Activated CD4-positive, alpha-beta T cell treated with anti-CD3 and anti-CD28 coated beads, Interleukin-2, amount 10 ng/mL, durations not matched to agents 24 days and 14 days (primary cell): ENCODE measurements around the gene SH3BP4. TPM values are rescaled to one million over a fixed set of nuclear protein-coding genes. Genes with fewer than 3 reads are reported as not detected.

Experiments
- DNase-seq: peaks from one replicate; pipeline ENCODE4 v3.0.0; 2022
- H3K27ac Mint-ChIP-seq: one replicate; pipeline ENCODE4 v1.8.0; 2022; ENCODE audit warnings: mild to moderate bottlenecking, mixed read lengths
- H3K27me3 Mint-ChIP-seq: one replicate; pipeline ENCODE4 v1.8.0; 2022; ENCODE audit warnings: mixed read lengths
- H3K36me3 Mint-ChIP-seq: one replicate; pipeline ENCODE4 v1.8.0; 2022; ENCODE audit warnings: low read depth, mild to moderate bottlenecking, mixed read lengths
- H3K4me1 Mint-ChIP-seq: one replicate; pipeline ENCODE4 v1.8.0; 2021; ENCODE audit warnings: mixed read lengths
- H3K4me3 Mint-ChIP-seq: one replicate; pipeline ENCODE4 v1.8.0; 2022; ENCODE audit warnings: mild to moderate bottlenecking, moderate library complexity, mixed read lengths
- H3K9me3 Mint-ChIP-seq: one replicate; pipeline ENCODE4 v1.8.0; 2021; ENCODE audit warnings: mixed read lengths
- intact Hi-C: fragments of 100-400 bp; cut with micrococcal nuclease; formaldehyde crosslinking; loops from one replicate; pipeline ENCODE4 v1.15.1; 2023
- total RNA-seq: library from RNA; stranded (reverse); gene quantifications from 2 replicates; pipeline ENCODE4 v1.2.3, GENCODE V29; 2022

The SH3BP4 gene
- total RNA-seq, 1 donor from 2014 or later: 0.07 TPM

DNA sequence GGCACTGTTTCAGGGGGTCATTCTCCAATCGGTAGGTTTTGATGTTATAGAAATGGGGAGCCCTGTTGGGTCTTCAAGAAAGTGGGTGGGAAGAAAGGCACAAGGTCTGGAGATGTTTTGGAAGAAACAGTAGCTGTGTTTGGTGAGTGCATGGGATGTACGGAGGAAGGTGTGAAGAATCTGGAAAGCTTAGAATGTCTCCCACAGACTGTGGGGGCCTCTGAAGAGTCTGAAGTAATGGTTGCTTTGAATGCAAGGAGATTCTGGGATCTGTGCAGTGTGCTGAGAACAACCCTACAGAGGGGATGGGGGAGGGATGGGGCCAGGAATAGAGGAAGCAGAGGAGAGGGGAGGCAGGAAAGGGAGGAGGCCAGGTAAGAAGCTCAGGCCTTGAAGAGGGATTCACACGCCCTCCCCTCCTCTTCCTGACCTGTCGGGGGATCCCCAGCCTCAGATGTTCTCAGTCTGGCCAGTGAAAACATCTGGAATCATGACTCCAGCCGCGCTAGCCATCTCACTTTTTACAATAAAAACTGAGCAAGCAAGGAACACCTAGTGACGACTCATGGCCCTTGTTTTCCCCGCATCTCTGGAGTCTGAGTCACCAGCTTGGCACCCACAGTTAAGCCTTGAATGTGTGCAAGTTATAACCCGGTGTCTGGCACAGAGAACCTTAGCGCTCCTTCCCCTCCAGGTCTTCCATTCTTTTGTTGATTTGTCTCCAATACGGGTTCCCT lies 74.2 kb downstream of the SH3BP4 start:
- H3K27ac Mint-ChIP-seq: no peak overlapping the region
- DNase-seq: no peak
- H3K27me3 Mint-ChIP-seq: no peaks in the 10 kb centered on the region
- no peaks in the 10 kb centered on the region for H3K36me3 Mint-ChIP-seq
- no peaks in the 10 kb centered on the region for H3K9me3 Mint-ChIP-seq
- H3K4me3 Mint-ChIP-seq: no peak overlapping the region
- intact Hi-C loops: no loop called here
- H3K4me1 Mint-ChIP-seq: no peaks in the 10 kb centered on the region

DNA sequence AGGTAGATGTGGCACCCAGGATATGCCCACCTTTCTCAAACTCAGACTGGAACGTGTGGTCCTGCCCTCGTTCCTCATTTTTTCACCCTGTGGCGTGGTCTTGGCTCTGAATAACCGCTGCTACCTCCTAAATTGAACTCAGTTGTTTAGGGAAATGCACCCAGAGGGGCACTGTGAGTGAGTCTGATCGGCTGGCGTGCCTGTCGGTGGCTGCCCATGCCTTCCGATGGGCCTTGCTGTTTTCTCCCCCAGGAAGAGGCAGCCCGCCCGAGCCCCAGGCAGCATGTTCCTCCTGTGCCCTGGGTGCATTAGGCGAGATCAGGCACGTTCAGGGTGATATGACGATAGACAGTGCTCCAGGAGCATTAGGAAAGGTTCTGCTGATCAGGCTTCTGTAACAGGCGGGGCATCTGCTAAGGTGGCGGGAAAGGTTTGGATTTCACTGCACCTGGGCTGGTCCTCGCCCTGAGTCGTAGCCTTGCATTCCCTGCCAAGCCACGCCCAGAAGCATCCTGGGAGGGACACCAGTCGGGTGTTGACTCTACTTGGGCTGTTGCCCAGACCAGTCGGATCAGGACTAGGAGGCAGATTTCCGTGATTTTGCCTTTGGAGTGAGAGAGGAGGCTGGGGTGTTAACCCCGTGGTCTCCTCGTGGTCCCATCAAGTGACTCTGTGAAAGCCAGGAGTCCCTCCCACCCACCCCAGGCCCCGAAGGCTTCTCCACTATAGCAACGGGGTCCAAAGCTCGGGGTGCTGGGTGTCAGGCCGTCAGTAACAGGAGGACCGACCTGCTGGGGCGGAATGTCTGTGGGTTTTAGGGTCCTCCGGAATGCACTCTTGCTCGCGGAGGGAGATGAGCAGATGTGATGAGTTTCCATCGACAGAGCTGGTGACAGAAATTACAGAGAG lies 75.1 kb downstream of the SH3BP4 start:
- H3K27ac Mint-ChIP-seq: no peak overlapping the region
- no peaks in the 10 kb centered on the region for H3K9me3 Mint-ChIP-seq
- DNase-seq: no peak
- H3K36me3 Mint-ChIP-seq: no peaks in the 10 kb centered on the region
- no peaks in the 10 kb centered on the region for H3K27me3 Mint-ChIP-seq
- intact Hi-C loops: no loop called here
- no peaks in the 10 kb centered on the region for H3K4me1 Mint-ChIP-seq
- H3K4me3 Mint-ChIP-seq: no peak overlapping the region

DNA sequence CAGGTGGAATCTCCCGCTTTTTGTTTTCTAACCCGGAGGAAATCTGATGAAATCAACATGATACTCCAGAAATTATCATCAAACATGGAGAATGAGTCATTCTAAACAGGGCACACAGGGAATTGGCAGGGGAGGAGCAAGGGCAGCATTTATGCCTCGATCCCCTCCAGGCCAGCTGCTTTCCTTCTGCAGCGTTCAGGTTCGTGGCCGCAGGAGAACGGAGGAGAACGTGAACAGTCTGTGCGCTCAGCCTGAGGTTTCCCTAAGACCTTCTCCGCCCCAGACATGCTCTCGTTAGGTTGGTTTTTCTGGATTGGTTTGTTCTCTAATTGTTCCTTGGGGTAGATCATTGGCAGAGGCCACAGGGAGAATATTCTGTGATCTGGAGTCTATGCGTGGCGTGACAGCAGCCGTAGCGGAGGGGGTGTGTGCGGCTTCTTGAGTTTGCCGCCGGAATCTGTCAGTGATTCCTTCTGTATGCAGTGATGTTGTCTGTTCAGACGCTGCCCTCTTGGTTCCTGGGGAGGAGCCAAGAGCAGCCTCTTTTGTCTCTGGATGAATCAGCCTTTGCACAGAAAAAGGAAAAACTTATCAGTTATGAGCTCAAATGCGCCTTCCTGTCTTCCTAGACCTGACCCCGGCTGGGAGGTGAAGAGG lies 75.9 kb downstream of the SH3BP4 start:
- no peaks in the 10 kb centered on the region for H3K4me1 Mint-ChIP-seq
- no peaks in the 10 kb centered on the region for H3K36me3 Mint-ChIP-seq
- H3K9me3 Mint-ChIP-seq: no peaks in the 10 kb centered on the region
- H3K27ac Mint-ChIP-seq: no peak overlapping the region
- intact Hi-C loops: no loop called here
- no peaks in the 10 kb centered on the region for H3K27me3 Mint-ChIP-seq
- DNase-seq: no peak
- H3K4me3 Mint-ChIP-seq: no peak overlapping the region

DNA sequence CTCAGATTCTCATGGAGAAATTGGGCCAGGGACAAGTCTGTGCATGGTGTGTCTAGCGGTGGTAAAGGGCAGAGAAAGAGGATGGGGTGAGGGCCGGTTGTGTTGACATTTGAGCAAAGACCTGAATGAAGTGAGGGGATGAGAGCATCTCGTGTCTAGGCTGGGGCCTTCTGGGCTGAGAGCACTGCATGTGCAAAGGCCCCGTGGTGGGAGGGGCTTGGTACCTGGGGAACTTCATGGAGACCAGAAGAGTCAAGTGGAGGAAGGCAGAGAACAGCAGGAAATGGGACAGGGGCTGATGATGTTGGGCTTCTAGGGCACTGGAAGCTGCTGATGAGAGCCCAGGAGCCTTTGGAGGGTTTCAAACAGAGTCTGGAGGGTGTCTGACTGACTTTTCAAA lies 76.8 kb downstream of the SH3BP4 start:
- Mint-ChIP-seq H3K9me3 (no peaks in the 10 kb centered on the region), H3K36me3 (no peaks in the 10 kb centered on the region), H3K27me3 (no peaks in the 10 kb centered on the region), H3K4me3 (no peak overlapping the region), H3K4me1 (no peaks in the 10 kb centered on the region), H3K27ac (no peak overlapping the region)
- no peak for DNase-seq
- intact Hi-C loops: no loop called here

DNA sequence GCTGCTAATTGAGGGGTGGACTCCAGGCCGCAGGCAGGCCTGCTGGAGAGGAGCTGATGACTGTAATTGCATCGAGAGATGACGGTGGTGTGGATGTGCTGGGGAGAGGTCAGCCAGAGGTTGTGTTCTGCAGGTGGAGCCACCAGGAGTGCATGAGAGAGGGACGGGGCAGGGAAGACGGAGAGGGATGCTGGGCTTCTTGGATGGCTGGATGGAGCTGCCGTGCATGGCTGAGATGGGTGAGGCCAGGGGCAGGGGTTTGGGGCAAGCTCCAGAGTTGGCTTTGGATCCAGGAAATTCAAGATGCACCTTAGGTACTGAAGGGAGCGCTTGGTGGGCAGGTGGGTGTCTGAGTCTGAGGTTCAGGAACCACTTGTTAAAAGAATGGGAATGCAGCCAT lies 77.2 kb downstream of the SH3BP4 start:
- no peaks in the 10 kb centered on the region for H3K27me3 Mint-ChIP-seq
- DNase-seq: no peak
- H3K4me1 Mint-ChIP-seq: no peaks in the 10 kb centered on the region
- intact Hi-C loops: no loop called here
- H3K4me3 Mint-ChIP-seq: no peak overlapping the region
- no peaks in the 10 kb centered on the region for H3K9me3 Mint-ChIP-seq
- no peaks in the 10 kb centered on the region for H3K36me3 Mint-ChIP-seq
- no peak overlapping the region for H3K27ac Mint-ChIP-seq

DNA sequence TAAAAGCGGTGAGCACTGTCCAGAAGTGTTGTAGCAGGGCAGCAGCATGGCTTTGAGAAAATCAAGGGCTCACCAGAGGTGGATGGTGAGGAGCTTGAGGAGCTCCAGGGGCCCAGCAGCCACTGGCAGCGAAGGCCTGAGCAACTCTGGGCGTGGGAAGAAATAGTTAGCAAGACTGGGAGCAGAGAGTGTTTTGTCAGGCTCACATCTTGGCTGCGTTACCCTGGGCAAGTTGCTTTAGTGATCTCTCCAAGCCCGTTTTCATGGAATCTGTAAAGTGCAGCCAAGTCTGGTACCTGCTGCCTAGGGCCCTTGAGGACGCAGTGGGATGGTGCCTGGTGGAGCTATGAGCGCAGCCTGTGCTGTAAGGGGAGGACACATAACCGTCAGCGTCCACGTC lies 78.3 kb downstream of the SH3BP4 start:
- Mint-ChIP-seq H3K4me1 (no peaks in the 10 kb centered on the region), H3K9me3 (no peaks in the 10 kb centered on the region), H3K27ac (no peak overlapping the region), H3K27me3 (no peaks in the 10 kb centered on the region), H3K36me3 (no peaks in the 10 kb centered on the region), H3K4me3 (no peak overlapping the region)
- intact Hi-C loops: no loop called here
- no peak for DNase-seq

DNA sequence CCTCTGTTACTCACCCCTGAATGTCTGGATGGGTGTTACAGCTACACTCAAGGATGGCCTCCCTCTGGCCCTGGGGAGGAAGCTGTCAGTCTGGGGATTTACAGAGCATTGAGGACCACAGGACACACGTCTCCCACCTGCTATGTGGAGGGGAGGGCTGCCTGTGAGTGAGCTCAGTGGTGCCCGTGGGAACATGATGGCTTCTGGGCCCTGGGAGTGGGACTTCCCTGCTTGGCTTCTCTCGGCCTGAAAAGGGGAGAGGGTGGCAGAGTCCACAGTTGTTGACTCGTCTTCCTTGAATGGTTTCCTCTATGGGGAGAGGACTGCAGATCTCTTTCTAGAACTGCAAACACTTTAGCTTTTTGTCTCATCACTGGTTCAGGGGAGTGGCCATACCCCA lies 79.1 kb downstream of the SH3BP4 start:
- intact Hi-C loops: no loop called here
- Mint-ChIP-seq H3K4me3 (no peak overlapping the region), H3K36me3 (no peaks in the 10 kb centered on the region), H3K4me1 (no peaks in the 10 kb centered on the region), H3K27ac (no peak overlapping the region), H3K9me3 (no peaks in the 10 kb centered on the region), H3K27me3 (no peaks in the 10 kb centered on the region)
- DNase-seq: no peak

DNA sequence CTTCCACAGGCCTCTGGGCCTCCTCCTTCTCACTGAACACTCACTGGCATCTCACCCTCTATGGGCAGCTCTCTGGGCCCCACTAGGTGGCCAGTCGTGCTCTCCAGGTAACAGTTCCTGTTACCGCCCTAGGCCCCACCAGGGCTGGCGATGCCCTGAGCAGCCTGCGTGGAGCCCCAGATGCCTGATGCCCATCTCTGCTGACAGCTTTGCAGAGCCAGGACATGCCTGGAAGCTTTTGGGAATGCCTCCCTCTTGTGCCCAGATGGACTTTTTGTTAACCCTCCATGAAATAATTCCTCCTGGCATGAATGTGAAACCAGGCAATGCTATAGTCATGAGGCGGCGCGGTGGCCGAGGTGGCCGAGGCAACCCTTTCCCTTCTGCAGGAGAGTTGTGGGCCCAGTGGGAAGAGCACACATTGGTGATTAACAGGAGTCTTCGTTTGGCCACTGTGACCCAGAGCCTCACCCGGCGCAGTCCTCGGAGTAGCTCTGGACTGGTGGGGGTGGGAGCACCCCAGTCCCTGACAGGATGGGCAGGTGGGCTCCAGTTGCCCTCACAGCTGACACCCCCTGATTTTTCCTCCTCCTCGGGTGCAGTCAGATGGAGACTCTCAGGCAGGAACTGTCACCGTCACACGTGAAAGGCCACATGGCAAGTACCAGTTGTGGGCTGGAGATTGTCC lies 80.0 kb downstream of the SH3BP4 start:
- H3K4me1 Mint-ChIP-seq: no peaks in the 10 kb centered on the region
- no peak for DNase-seq
- no peaks in the 10 kb centered on the region for H3K9me3 Mint-ChIP-seq
- intact Hi-C loops: no loop called here
- H3K4me3 Mint-ChIP-seq: no peak overlapping the region
- H3K36me3 Mint-ChIP-seq: no peaks in the 10 kb centered on the region
- no peaks in the 10 kb centered on the region for H3K27me3 Mint-ChIP-seq
- no peak overlapping the region for H3K27ac Mint-ChIP-seq

DNA sequence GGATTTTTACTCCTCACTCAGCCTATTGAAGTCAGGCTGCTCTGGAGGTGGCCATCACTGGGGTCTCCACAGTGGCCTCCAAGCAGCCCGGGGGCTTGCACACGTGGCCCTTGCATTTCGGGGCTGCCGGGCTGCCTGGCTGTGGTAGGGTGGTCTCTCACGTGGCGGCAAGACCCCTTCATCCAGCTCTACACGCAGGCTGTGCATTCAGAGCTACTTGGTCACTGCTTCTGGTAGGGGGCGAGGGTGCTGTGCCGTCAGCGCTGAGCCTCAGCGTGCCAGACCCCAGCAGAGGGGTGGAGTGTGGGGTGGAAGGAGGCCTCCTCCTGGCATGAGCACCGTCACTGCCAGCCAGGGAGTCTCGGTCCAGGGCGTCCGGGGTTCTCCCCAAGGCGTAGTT lies 80.6 kb downstream of the SH3BP4 start:
- Mint-ChIP-seq H3K27me3 (no peaks in the 10 kb centered on the region), H3K9me3 (no peaks in the 10 kb centered on the region), H3K4me3 (no peak overlapping the region), H3K27ac (no peak overlapping the region), H3K4me1 (no peaks in the 10 kb centered on the region), H3K36me3 (no peaks in the 10 kb centered on the region)
- no peak for DNase-seq
- intact Hi-C loops: no loop called here

DNA sequence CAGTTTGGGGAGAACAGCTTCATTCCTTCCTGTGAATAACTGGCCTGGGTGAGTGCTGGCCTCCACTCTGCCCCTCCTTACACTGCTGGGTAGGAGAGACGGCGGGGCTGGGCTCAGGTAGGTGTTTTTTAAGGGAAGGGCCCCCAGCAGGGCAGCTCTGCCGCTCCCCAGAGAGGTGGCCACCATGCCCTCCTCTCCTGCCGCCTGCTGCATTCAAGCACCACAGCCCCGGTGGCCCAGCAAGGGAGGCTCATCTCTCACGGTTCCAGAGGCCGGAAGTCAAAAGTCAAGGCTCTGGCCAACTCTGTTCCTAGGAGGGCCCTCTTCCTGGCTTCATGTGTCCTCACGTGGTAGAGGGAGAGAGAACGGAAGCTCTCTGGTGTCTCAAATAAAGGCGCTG lies 81.1 kb downstream of the SH3BP4 start:
- DNase-seq: no peak
- Mint-ChIP-seq H3K27ac (no peak overlapping the region), H3K4me3 (no peak overlapping the region), H3K27me3 (no peaks in the 10 kb centered on the region), H3K9me3 (no peaks in the 10 kb centered on the region), H3K36me3 (no peaks in the 10 kb centered on the region), H3K4me1 (no peaks in the 10 kb centered on the region)
- intact Hi-C loops: no loop called here

DNA sequence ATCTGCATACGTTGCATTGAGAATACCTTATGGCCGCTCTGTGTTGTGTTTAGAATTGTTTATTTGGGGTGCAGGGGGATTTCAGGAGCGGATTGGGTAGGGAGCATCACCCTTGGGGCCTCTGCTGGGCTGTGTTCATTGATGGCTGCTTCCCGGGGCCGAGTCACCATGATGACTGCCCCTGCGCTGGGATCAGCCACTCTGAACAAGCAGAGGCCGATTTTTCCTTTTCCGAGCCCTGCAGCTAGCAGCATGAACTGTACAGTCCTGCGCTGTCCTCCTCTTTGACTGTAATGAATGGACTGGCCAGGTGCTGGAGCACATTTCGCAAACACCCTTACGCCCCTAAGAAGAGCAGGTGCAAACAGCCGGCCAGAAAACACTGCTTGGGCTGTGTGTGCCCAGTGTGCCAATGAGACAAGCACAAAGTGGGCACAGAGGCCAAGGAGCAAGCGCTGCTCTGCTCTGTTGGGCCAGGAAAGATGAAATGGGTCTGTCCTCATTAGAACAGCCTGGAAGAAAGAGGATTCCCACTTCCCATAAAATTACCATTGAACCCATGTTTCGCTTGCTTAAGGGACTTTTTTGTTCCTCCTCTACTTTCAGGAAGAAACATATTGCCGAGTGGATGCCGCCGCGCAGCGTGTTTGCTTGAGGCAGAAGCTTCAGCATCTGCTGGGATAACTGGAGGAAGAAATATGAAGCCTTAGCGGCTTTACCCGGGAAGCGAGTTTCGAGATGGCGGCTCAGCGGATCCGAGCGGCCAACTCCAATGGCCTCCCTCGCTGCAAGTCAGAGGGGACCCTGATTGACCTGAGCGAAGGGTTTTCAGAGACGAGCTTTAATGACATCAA lies 82.7 kb downstream of the SH3BP4 start:
- H3K27ac Mint-ChIP-seq: no peak overlapping the region
- no peaks in the 10 kb centered on the region for H3K27me3 Mint-ChIP-seq
- intact Hi-C loops: no loop called here
- no peaks in the 10 kb centered on the region for H3K9me3 Mint-ChIP-seq
- no peak for DNase-seq
- no peak overlapping the region for H3K4me3 Mint-ChIP-seq
- H3K36me3 Mint-ChIP-seq: no peaks in the 10 kb centered on the region
- no peaks in the 10 kb centered on the region for H3K4me1 Mint-ChIP-seq

DNA sequence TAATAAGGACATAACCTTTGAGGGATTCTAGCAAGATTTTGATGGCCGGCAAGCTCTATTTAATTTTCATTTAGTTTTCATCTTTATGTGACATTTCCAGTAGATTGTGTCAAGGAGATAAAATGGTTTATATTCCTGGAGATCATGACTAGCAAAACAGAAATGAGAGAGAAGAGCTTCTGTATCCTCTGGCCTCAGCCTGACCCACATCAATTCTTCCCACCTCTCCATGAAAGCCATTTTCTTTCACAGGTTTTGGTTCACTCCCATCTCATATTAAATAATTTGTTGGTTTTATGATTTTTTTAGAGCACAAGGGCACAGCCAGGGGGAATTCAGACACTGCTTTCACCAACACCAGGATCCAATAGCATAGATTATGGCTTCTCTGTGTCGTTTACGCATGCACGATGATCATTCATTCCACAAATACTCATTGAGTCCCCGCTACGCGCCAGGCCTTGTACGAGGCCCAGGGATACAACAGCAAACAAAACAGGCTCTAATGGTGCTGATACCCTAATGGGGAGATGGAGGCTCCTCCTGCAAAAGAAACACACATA lies 85.9 kb downstream of the SH3BP4 start:
- no peaks in the 10 kb centered on the region for H3K4me1 Mint-ChIP-seq
- DNase-seq: no peak
- no peak overlapping the region for H3K4me3 Mint-ChIP-seq

More for the DNA sequence above, 85.9 kb downstream of the SH3BP4 start:
- Mint-ChIP-seq H3K27ac (no peak overlapping the region), H3K36me3 (no peaks in the 10 kb centered on the region), H3K9me3 (no peaks in the 10 kb centered on the region), H3K27me3 (no peaks in the 10 kb centered on the region)
- intact Hi-C loops: no loop called here
